Right atrium auricular region (tissue), 2 donors: ENCODE results near the gene RRP7A. TPM values are rescaled to one million over a fixed set of nuclear protein-coding genes. Genes with fewer than 3 reads are reported as not detected.
"Not testable (repeated sequence)": the region's sequence is repeated elsewhere in the genome, so short reads cannot be mapped to it uniquely, and the experiment has no call there.

Experiments
- DNase-seq: peaks from one replicate; pipeline ENCODE4 v3.0.0-alpha.2; 2019; ENCODE audit warnings: low spot score
- H3K27ac ChIP-seq, 2 donors: fragments of 200-600 bp; sonication (generic); 1 replicate in 1 of 2; 2 replicates in 1 of 2; pipeline ENCODE4 v1.5.1; 2016 to 2019
- H3K27me3 ChIP-seq, 2 donors: fragments of 200-600 bp; sonication (generic); one replicate each; pipeline versions ENCODE4 v1.5.1 to v1.6.0; 2017 to 2019
- H3K36me3 ChIP-seq: fragments of 200-600 bp; sonication (generic); one replicate; pipeline ENCODE4 v1.5.1; 2016
- H3K4me1 ChIP-seq, 2 donors: fragments of 200-600 bp; sonication (generic); one replicate each; pipeline versions ENCODE4 v1.5.1 to v1.6.0; 2017 to 2019
- H3K4me3 ChIP-seq, 2 donors: fragments of 200-600 bp; sonication (generic); 1 replicate in 1 of 2; 2 replicates in 1 of 2; pipeline ENCODE4 v1.5.1; 2017 to 2019; ENCODE audit warnings: mild to moderate bottlenecking in 1 of 2, moderate library complexity in 1 of 2
- H3K9me3 ChIP-seq, 2 donors: fragments of 200-600 bp; sonication (generic); one replicate each; pipeline ENCODE4 v1.5.1; 2019
- CTCF ChIP-seq, 2 donors: fragments of 200-600 bp; sonication (generic); IDR thresholded peaks; one replicate each; pipeline ENCODE4 v1.5.1; 2019; ENCODE audit warnings: antibody characterized with exemption in 2 of 2
- total RNA-seq, 2 donors: library from RNA; depleted of rRNA; stranded (reverse); fragments of >200 nt; gene quantifications; one replicate each; pipeline ENCODE4 v1.1.0, GENCODE V29; 2016

The RRP7A gene
- total RNA-seq, 2 donors from 2014 or later: 12.9 to 19.4 TPM

GRCh38 chr22:42493393-42493792 is 26.2 kb downstream of the RRP7A start:
- no peak for TF ChIP-seq CTCF (IDR thresholded peaks at IDR 0.05)
- Histone ChIP-seq H3K27me3 (no peaks in the 10 kb centered on the region), H3K4me3 (no peak overlapping the region), H3K4me1 (no peaks in the 10 kb centered on the region), H3K9me3 (no peaks in the 10 kb centered on the region), H3K36me3 (no peaks in the 10 kb centered on the region), H3K27ac (no peak overlapping the region)
- DNase-seq: no peak

GRCh38 chr22:42492323-42492690 is 27.3 kb downstream of the RRP7A start:
- no peaks in the 10 kb centered on the region for H3K36me3 ChIP-seq
- H3K27ac ChIP-seq: no peak overlapping the region
- DNase-seq: no peak
- no peak overlapping the region for H3K4me3 ChIP-seq
- H3K27me3 ChIP-seq: no peaks in the 10 kb centered on the region
- H3K9me3 ChIP-seq: no peaks in the 10 kb centered on the region
- no peaks in the 10 kb centered on the region for H3K4me1 ChIP-seq
- no peak for TF ChIP-seq CTCF (IDR thresholded peaks at IDR 0.05)

GRCh38 chr22:42490243-42490832 is 29.3 kb downstream of the RRP7A start:
- TF ChIP-seq CTCF (IDR thresholded peaks at IDR 0.05): no peak
- Histone ChIP-seq H3K4me1 (no peaks in the 10 kb centered on the region), H3K27me3 (no peaks in the 10 kb centered on the region), H3K4me3 (no peak overlapping the region), H3K36me3 (no peaks in the 10 kb centered on the region), H3K27ac (no peak overlapping the region), H3K9me3 (no peaks in the 10 kb centered on the region)
- DNase-seq: no peak

- H3K27ac ChIP-seq: no peak overlapping the region
- no peak for TF ChIP-seq CTCF (IDR thresholded peaks at IDR 0.05)
- no peaks in the 10 kb centered on the region for H3K9me3 ChIP-seq
- H3K36me3 ChIP-seq: no peaks in the 10 kb centered on the region
- no peaks in the 10 kb centered on the region for H3K27me3 ChIP-seq
- H3K4me3 ChIP-seq: no peak overlapping the region
- no peak for DNase-seq
- no peaks in the 10 kb centered on the region for H3K4me1 ChIP-seq
These were observed 30.6 kb downstream of the RRP7A start for GRCh38 chr22:42489000-42489399.

GRCh38 chr22:42484506-42484905 is 35.1 kb downstream of the RRP7A start:
- H3K27me3 ChIP-seq: no peaks in the 10 kb centered on the region
- H3K9me3 ChIP-seq: no peaks in the 10 kb centered on the region
- no peak overlapping the region for H3K27ac ChIP-seq
- no peak for TF ChIP-seq CTCF (IDR thresholded peaks at IDR 0.05)
- no peak for DNase-seq
- H3K4me3 ChIP-seq: no peak overlapping the region
- H3K36me3 ChIP-seq: no peaks in the 10 kb centered on the region
- H3K4me1 ChIP-seq: no peaks in the 10 kb centered on the region

GRCh38 chr22:42483610-42484223 is 35.9 kb downstream of the RRP7A start:
- not testable (repeated sequence) for H3K4me1 ChIP-seq, H3K4me3 ChIP-seq, H3K27ac ChIP-seq, H3K36me3 ChIP-seq, H3K9me3 ChIP-seq, H3K27me3 ChIP-seq, DNase-seq
